HG03108 (cell line): Measurements from ENCODE around the gene P2RX2.

Experiments used
- ATAC-seq: cut with Tn5 transposase; IDR thresholded peaks from one replicate; pipeline ENCODE4 v1.9.1; 2021; ENCODE audit warnings: moderate library complexity; ENCODE audit not compliant: unreplicated experiment

The P2RX2 gene

DNA sequence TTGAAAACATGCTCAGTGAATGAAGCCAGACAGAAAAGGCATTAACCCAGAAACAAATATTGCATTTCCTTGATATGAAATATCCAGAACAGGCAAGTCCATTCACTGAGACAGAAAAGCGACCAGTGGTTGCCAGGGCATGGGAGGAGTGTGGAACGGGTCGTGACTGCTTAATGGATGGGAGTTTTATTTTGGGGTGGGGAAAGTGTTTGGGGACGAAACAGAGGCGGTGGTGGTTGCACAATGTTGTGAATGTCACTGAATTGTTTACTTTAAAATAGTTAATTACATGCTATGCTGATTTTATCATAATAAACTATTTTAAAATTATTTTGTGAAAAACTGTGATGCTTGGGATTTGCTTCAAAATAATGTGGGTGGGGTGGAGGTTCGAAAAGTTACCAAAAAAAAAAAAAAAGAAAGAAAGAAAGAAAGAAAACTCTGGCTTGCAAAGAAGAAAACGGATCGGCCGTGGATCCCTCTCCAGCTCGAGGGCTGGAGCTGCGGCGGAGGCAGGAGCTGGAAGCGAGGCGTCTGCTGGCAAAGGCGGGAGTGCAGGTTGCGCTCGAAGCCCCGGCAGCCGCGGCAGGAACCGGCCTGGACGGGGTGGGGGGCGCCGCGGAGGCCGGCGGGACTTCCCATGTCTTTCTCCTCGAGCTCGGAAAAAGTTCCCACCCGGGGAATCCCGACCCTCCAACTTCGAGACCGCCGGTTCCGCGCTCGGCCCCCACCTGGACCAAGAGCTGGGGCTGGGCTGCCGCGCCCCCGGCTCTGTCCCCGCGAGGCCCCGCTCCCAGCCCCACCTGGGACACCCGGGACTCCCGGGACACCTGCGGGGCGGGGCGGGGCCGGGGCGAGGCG, 524 bp upstream of the P2RX2 start:
- ATAC-seq: no peak

DNA sequence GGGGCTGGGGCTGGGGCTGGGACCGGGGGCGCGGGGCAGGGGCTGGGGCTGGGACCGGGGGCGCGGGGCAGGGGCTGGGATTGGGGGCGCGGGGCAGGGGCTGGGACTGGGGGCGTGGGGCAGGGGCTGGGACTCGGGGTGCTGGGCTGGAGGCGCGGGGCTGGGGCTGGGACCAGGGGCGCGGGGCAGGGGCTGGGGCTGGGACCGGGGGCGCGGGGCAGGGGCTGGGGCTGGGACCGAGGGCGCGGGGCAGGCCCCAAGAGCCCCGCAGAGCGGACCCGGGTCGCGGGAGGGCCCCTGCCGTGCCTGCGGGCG, 452 bp downstream of the P2RX2 start:
- ATAC-seq: no peak

DNA sequence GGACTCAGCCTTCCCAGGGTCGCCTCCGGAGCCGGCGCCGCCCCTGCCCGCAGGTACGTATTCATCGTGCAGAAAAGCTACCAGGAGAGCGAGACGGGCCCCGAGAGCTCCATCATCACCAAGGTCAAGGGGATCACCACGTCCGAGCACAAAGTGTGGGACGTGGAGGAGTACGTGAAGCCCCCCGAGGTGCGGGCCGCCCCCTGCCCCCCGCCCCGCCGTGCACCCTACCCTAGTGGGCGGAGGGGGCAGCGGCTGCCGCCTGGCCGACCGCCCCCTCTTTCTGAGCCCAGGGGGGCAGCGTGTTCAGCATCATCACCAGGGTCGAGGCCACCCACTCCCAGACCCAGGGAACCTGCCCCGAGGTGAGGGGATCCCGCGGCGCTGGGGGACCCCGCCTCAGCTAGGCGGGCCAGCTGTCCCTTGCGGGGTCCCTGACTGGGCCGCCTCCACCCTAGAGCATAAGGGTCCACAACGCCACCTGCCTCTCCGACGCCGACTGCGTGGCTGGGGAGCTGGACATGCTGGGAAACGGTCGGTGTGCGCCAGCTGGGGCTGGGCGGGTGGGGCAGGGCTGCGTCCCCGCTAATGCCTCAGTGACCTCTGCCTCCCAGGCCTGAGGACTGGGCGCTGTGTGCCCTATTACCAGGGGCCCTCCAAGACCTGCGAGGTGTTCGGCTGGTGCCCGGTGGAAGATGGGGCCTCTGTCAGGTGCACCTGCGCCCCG, 973 bp downstream of the P2RX2 start:
- ATAC-seq: no peak

DNA sequence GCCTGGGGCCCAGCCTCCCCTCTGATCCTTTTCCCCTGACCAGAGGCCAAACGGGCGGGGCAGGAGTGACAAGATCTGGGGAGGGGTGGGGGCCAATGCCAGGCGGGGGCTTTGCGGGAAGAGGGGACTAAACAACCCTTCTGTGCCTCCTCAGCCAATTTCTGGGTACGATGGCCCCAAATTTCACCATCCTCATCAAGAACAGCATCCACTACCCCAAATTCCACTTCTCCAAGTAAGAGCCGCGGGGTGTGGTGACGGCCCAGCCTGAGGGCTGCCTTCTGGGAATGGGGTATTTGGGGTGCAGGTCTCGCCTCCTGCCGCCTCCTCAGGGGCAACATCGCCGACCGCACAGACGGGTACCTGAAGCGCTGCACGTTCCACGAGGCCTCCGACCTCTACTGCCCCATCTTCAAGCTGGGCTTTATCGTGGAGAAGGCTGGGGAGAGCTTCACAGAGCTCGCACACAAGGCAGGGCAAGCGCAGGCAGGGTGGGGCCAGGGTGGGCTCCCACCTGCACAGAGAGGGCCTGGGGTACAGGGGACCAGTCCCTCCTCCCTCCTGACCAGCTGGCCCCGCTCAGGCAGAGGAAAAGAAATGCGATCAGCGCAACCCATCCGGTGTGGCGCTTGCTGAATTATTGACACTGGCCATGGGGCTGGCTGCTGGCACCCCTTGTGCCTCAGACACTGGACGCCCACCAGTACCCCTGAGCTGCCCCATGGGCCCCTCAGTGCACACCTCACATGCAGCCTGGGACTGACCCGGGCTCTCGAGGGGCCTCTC, 1.7 kb downstream of the P2RX2 start:
- ATAC-seq: no peak

DNA sequence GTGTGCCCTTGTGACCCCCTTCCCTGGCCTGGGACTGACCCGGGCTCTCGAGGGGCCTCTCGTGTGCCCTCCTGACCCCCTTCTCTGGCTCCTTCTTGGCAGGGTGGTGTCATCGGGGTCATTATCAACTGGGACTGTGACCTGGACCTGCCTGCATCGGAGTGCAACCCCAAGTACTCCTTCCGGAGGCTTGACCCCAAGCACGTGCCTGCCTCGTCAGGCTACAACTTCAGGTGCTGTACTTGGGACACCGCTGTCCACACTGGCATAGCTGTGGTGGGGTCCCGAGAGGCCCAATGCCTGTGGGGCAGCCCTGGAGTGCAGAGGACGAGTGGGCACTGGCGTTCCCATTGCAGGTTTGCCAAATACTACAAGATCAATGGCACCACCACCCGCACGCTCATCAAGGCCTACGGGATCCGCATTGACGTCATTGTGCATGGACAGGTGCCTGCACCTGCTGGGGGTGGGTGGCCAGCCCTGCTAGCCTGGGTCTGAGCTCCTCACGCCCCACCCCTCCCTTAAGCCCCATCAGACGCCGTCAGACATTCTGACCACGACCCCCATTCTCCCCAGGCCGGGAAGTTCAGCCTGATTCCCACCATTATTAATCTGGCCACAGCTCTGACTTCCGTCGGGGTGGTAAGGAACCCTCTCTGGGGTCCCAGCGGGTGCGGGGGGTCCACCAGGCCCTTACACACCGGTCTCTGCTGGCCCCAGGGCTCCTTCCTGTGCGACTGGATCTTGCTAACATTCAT, 2.5 kb downstream of the P2RX2 start:
- ATAC-seq: no peak

DNA sequence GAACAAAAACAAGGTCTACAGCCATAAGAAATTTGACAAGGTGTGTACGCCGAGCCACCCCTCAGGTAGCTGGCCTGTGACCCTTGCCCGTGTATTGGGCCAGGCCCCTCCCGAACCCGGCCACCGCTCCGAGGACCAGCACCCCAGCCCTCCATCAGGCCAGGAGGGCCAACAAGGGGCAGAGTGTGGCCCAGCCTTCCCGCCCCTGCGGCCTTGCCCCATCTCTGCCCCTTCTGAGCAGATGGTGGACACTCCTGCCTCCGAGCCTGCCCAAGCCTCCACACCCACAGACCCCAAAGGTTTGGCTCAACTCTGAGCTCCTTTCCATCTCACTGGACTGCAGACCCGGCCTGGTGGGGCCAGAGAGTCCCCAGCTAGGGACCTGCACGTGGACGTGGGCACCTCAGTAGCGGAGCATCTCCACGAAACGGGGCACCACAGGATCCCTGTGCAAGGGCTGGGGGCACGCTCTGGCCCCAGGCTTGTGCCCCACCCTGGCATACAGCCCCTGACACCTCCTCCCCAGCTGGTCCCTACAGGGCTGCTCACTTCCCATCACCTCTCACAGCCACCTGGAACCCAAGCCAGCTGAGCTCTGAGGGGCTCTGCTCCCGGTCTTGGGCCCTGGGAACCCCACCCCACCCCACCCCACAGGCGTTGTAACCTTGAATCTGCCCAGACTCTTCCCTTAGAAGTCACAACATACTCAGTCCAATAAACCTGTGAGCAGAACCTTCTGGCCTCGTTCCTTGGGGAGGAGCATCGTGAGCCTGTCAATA, 3.3 kb downstream of the P2RX2 start:
- ATAC-seq: no peak

DNA sequence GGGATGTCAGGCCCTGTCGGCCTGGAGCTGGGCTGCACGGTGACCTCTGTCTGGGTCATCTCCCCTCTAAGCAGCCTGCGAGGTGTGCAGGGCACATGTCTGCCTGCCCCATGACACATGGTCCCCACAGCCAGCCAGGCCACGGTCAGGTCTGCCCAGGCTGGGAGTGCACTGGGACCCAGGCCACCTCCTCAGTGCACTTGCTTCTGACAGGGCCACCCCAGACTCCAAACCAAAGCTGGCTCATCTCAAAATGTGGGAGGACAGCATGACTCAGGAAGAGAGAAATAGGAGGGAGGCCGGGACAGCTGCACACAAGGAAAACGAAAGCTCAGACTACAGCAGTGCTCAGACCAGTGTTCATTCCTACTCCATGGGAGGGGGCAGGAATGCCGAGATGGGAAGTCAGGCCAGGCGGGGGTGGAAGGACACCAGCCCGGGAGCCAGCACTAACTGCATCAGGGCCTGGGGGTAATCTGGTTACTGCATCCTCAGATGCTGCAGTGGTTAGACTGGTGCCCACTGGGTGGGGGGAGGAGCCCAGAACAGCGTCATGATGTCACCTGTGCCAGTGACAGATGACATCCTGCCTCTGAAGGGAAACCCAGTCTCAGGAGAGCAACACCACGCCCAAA, 4.0 kb downstream of the P2RX2 start:
- no peak for ATAC-seq

DNA sequence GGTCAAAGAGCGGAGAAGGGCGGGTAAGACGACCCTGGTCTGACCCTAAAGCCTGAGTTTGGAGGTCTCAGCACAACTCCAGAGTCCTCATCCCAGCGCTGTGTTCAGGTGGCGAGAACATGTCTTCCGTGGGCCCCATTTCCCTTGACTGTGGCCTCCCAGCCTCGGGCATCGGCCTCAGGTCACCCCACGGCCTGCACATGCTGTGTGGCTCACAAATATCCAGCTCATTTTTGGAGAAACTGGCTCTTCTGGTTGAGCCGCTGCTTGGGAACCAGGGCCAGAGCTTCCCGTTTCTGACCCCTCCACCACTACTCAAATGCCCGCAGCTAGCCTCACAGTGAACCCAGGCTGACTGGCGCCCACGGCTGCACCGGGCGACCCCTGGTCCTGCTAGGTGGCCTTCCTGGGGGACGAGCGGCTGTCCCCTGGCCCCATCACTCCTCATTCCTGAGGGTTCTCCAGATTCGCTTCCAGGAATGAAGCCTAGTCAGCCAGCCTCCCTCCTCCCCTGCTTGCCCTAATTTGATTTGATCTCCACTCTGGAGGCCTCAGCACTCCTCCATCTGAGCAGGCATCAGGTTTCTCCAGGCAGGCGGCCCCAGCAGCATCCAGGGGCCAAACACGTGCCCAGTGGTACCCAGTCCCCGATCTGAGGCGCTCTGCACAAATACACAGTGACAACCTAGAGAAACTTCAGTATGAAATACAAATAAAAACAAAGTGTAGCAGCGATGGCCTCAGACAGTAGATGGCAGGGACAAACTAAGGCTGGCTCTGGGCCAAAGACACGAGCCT, 4.7 kb downstream of the P2RX2 start:
- no peak for ATAC-seq

DNA sequence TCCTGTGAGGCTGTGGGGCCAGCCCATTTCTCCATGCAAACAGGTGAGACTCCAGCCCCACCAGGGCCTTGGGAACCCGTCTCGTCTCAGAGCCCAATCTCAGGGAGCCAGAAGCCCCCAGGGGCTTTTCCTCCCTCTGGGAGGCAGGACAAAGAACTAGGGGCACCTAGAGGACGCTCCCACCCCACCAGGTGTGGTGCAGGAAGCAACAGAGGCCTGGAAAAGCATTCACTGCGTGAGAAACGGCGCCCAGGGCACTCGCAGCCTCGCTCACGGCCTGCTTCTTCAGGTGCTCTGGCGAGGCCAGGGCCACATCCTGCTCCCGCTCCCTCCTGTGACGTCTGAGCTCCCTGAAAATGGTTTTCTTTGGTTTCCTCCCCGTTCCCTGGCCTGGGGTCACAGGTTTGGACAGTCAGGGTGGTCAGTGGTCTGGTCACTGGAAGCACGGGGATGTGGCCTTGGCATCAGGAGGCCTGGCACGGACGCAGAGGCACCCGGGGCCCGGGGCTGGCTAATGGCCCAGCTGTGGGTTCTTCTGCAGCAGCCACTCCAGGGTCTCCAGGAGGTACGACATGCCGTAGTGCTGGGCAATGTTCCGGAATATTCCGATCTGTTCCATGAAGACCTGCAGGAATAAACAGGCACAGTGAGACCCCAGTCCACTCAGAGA, 5.7 kb downstream of the P2RX2 start:
- ATAC-seq: no peak

DNA sequence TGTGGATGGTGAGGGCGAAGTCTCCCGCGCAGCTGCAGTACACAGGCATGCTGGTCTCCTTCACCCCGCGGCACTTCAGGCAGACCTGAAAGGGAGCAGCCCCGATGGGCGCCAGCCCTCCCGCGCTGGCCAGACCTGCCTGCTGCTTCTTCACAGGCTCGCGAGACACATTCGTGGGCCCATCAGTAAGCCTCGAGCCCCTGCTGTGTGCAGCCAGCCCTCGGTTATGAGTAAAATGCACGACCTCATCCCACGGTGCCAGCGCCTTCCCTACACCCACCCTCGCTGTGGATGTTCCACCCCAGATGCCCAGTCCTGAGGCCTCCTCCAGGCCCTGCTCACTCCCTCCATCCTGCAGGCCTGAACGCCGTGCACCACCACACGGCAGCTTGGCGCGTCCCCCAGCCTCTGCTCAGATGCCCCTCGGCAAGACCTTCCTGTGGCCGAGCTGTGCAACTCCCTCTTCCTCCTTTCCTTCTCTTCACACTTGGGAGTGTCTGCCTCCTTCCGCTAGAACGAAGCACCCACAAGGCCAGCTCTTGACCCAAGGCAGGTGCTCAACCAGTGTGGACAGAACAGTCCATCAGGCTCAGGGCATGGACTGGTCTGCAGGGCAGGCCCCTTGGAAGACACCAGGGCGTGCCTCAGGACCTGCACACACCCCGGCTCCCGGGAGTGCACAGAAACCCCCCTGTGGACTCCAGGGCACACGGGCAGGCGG, 6.5 kb downstream of the P2RX2 start:
- no peak for ATAC-seq

DNA sequence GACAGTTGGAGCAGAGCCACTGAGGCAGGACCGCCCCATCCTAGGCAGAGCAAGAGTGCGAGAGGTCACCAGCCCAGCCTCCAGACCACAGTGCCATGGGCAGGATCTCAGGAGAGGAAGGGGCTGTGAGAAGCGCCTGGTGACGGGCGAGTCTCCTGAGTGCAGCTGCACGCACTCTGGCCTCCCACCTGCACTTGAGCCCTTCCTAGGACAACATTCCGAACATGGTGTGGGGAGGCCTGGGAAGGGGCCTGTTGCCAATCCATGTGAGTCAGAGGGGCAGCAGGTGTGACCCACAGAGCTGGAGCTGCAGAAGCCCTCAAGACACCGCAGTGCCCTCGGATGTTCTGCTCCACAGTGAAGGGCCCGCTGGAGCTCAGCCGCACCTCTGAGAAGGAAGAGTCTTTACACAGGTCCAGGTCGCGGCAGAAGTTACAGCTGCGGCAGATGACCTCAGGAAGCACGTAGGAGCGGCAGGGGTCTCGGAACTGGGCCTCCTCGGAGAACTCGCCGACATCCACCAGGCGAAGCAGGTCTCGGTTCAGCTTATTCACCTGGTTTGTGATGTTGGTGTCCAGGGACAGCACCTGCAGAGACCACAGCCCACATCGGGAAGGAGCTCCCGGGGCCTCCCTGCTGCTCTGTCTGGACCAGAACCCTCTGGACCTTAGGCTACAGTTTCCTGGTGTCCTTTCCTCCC, 7.3 kb downstream of the P2RX2 start:
- no peak for ATAC-seq

DNA sequence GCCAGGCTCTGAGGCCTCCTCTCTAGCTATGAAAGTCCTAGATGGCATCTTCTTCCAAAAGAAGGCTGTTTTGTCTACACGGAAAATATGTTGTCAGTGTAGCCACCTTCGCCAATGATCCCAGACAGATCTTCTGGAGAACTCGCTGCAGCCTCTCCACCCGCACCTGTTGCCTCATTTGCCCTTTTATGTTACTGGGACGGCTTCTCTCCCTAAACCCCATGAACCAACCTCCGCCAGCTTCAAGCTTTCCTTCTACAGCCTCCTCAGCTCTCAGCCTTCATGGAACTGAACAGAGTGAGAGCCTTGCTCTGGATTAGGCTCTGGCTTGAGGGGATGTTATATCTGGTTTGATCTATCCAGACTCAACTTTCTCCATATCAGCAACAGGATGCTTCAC, 10.8 kb downstream of the P2RX2 start:
- no peak for ATAC-seq

DNA sequence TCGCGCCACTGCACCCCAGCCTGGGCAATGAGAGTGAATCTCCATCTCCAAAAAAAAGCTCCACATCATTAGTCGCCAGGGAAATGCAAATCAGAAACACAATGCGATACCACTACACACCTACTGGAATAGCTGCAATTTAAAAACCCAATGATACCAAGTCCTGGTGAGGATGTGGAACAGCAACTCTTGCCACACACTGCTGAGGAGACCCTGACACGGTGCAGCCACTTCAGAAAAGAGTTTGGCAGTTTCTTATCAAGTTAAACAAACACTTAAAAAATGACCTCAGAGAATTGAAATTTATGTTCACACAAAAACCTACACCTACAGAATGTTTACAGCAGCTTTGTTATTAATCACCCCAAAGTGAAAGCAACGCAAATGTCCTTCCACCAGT, 12.1 kb downstream of the P2RX2 start:
- no peak for ATAC-seq

DNA sequence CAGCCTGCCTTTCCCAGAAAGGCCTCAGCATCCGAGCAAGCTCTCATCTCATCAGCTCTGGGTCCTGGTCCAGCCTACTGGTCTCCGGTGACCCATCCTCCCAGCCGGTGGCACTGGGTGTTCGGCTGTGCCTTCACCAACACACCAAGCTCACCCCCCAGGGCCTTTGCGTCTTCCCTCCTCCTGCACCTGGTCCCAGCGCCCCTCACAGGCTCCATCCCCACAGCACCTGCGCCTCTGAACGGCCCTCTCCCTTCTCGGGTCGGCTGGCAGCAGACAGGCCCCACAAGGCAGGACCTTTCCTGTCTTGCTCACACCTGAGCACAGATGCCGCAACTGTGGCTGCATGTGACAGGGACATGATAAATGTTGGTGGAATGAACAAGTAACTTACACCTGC, 13.1 kb downstream of the P2RX2 start:
- no peak for ATAC-seq

DNA sequence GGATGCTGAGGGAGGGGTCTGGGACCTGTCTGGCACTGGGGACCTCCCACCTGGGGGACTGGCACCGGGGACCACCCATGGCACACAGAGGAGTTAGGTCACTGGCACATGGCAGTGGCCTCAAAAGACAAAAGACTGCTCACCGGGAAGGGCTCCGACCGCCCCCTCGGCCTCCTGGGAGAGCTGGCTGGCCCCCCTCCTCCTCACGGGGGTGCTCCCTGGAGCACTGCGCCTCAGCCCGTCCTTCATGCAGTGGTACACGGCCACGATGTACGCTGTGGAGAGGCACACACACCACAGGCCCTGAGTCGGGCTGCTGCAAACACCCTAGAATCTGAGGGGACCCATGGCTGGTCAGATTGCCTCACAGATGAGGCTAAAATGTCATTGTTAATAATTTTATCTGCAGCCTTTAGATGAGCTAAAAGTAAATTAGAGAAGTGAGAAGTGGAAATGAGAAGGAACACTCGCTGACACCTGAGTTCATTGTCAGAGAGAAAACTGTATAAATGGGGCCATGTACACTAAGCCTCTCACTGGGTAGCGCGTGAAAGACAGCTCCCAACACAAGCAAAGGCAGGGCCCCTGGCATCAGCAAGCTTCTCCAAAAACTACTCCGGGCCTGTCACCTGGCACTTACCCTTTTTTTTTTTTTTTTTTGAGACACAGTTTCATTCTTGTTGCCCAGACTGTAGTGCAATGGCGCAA, 14.1 kb downstream of the P2RX2 start:
- ATAC-seq: no peak

DNA sequence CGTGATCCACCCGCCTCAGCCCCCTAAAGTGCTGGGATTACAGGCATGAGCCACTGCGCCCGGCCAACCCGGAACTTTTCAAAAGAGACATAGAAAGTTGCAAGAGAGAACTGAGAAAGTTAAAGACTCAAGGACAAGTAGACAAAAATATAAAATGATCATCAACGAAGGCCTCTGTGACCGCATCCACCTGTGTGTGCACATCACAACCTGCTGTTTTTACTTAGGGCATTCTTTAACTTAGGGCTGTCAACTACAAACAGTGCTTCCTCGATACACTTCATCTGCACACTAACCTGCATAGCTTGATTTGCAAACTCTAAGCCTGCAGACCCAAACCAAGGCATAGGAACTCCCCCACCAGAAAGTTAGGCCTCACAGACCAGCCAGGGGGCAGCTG, 14.8 kb downstream of the P2RX2 start:
- no peak for ATAC-seq

DNA sequence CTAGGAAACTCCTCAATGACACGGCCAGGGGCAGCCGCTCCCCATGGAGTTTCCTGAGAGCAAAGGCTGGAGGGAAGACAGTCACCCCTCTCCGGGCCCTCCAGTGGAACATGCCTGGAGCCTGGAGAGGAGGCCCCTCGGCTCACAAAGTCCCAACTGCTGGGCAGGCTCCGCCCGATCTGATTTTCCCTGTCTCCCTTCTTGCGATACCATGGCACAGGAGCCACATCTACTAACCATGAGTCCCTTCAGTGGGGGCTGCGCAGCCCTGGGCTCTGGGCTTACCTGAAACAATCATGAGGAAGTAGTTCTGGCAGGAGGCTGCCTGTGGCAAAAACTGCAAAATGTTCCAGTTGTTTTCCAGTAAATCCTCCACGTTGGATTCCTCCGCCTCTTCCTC, 15.3 kb downstream of the P2RX2 start:
- ATAC-seq: no peak
